Liver (tissue), 9 donors: ENCODE results near the gene CLPTM1L. TPM values are rescaled to one million over a fixed set of nuclear protein-coding genes. Genes with fewer than 3 reads are reported as not detected.

Source experiments
- DNase-seq: peaks from one replicate; pipeline ENCODE4 v3.0.0-alpha.2; 2017; ENCODE audit warnings: low spot score
- H3K27ac ChIP-seq, 2 donors: one replicate each; pipeline ENCODE4 v1.7.0; 2013; ENCODE audit warnings: inconsistent platforms in 2 of 2, low read length in 2 of 2, control low read depth in 1 of 2, low read depth in 1 of 2, mild to moderate bottlenecking in 1 of 2
- H3K27me3 ChIP-seq, 4 donors: one replicate each; pipeline versions ENCODE4 v1.6.1 to v1.7.0; 2013; ENCODE audit warnings: low read length in 3 of 4, inconsistent platforms in 1 of 4, mild to moderate bottlenecking in 1 of 4, moderate library complexity in 1 of 4; ENCODE audit not compliant: control insufficient read depth in 4 of 4, insufficient read depth in 4 of 4
- H3K36me3 ChIP-seq, 4 donors: one replicate each; pipeline versions ENCODE4 v1.6.1 to v1.7.0; 2013; ENCODE audit warnings: low read length in 3 of 4, mild to moderate bottlenecking in 3 of 4, low read depth in 1 of 4, moderate library complexity in 1 of 4; ENCODE audit not compliant: control insufficient read depth in 4 of 4, insufficient read depth in 3 of 4
- H3K4me1 ChIP-seq, 4 donors: one replicate each; pipeline versions ENCODE4 v1.6.1 to v1.7.0; 2013; ENCODE audit warnings: low read length in 3 of 4, mild to moderate bottlenecking in 3 of 4, moderate library complexity in 1 of 4; ENCODE audit not compliant: control insufficient read depth in 4 of 4, insufficient read depth in 4 of 4
- H3K4me3 ChIP-seq, 3 donors: one replicate each; pipeline versions ENCODE4 v1.6.1 to v1.7.0; 2013; ENCODE audit warnings: low read length in 3 of 3, control low read depth in 1 of 3, low read depth in 1 of 3, mild to moderate bottlenecking in 1 of 3
- H3K9ac ChIP-seq, 2 donors: one replicate each; pipeline ENCODE4 v1.7.0; 2013; ENCODE audit warnings: low read length in 2 of 2, mild to moderate bottlenecking in 2 of 2, moderate library complexity in 2 of 2, control low read depth in 1 of 2, low read depth in 1 of 2
- H3K9me3 ChIP-seq, 4 donors: one replicate each; pipeline versions ENCODE4 v1.6.1 to v1.7.0; 2013; ENCODE audit warnings: low read length in 3 of 4; ENCODE audit not compliant: control insufficient read depth in 4 of 4
- ATF3 ChIP-seq: IDR thresholded peaks from 2 replicates; pipeline ENCODE4 v1.6.1; 2016; ENCODE audit warnings: antibody characterized with exemption
- EGR1 ChIP-seq, 2 donors: IDR thresholded peaks; 2 replicates each; pipeline ENCODE4 v1.6.1; 2016 to 2018; ENCODE audit warnings: antibody characterized with exemption in 2 of 2, low read depth in 2 of 2
- FOXA1 ChIP-seq: IDR thresholded peaks from 2 replicates; pipeline ENCODE4 v1.6.1; 2016; ENCODE audit warnings: antibody characterized with exemption
- GABPA ChIP-seq, 2 donors: IDR thresholded peaks in 1 of 2; conservative IDR thresholded peaks in 1 of 2; 2 replicates each; pipeline ENCODE4 v1.6.1; 2016; ENCODE audit warnings: antibody characterized with exemption in 2 of 2, mild to moderate bottlenecking in 1 of 2, moderate library complexity in 1 of 2
- JUND ChIP-seq, 2 donors: IDR thresholded peaks; 2 replicates each; pipeline ENCODE4 v1.6.1; 2016; ENCODE audit warnings: antibody characterized with exemption in 2 of 2
- NR2F2 ChIP-seq: IDR thresholded peaks from 2 replicates; pipeline ENCODE4 v1.6.1; 2016; ENCODE audit warnings: antibody characterized with exemption
- RAD21 ChIP-seq, 2 donors: IDR thresholded peaks; 2 replicates each; pipeline ENCODE4 v1.6.1; 2016; ENCODE audit warnings: antibody characterized with exemption in 2 of 2, mild to moderate bottlenecking in 2 of 2
- SP1 ChIP-seq: IDR thresholded peaks from 2 replicates; pipeline ENCODE4 v1.6.1; 2018; ENCODE audit warnings: antibody characterized with exemption, mild to moderate bottlenecking
- YY1 ChIP-seq: IDR thresholded peaks from 2 replicates; pipeline ENCODE4 v1.6.1; 2016; ENCODE audit warnings: antibody characterized with exemption, mild to moderate bottlenecking
- WGBS: extraction: QIAGEN DNeasy Blood & Tissue Kit; methylation state at CpG from one replicate; pipeline ENCODE4 v1.1.7; 2013; 5-methylcytosine and 5-hydroxymethylcytosine counted together
- polyA plus RNA-seq, 2 donors: library from polyadenylated mRNA; stranded (reverse) in 1 of 2; unstranded in 1 of 2; fragments of 200-250 nt in 1 of 2; fragments of >200 nt in 1 of 2; fragmentation: Nextera tagmentation in 1 of 2; extraction: Ambion mirVana in 1 of 2; gene quantifications; one replicate each; pipeline versions ENCODE4 v1.2.1 to v1.2.3, GENCODE V29; 2013 to 2015
- total RNA-seq, 2 donors: library from RNA; depleted of rRNA; stranded (reverse); fragments of >200 nt; gene quantifications; one replicate each; pipeline ENCODE4 v1.2.3, GENCODE V29; 2014
- TF ChIP-seq, protein P1 (sequence below): IDR thresholded peaks from 2 replicates; pipeline ENCODE4 v1.6.1; 2016; ENCODE audit warnings: antibody characterized with exemption
- TF ChIP-seq, protein P2 (sequence below): fragments of 150-350 bp; IDR thresholded peaks from 2 replicates; pipeline ENCODE4 v1.5.1; 2017; ENCODE audit warnings: improper control_type of control experiment, low read depth, low read length; ENCODE audit not compliant: missing input control
- TF ChIP-seq, protein P3 (sequence below): IDR thresholded peaks from 2 replicates; pipeline ENCODE4 v1.6.1; 2016; ENCODE audit warnings: antibody characterized with exemption, mild to moderate bottlenecking
- donor health status: healthy.
- donor health status: healthy.
- donor health status: healthy.
- donor health status: healthy.
- donor health status: healthy.

The CLPTM1L gene
- total and polyA plus RNA-seq, 4 donors: 69.2 to 255 (median 146) TPM

DNA sequence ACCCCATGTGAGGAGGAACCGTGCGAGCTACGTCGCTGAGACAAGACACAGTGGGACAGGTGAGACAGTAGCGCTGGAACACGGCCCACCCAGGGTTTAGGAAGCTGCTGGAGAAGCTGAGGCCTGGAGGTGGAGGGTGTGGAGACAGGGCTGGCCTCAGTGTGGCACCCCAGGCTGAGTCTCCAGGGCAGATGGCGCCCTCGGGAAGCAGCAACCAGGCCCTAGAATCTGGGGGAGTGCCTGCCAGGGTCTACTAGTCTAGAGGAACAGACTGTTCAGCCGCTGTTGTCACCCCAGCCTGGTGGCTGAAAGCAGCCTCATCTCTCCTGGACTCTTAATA lies 45.4 kb downstream of the CLPTM1L start:
- Histone ChIP-seq H3K27ac (no peak overlapping the region), H3K4me3 (no peak overlapping the region), H3K4me1 (peaks cover under 1 to 5% (median 3%) of the 10 kb centered on the region in 4 donors), H3K27me3 (peaks cover 0 to 13% (median 0%) of the 10 kb centered on the region in 4 donors), H3K36me3 (no peaks in the 10 kb centered on the region), H3K9me3 (peaks cover 0 to 2% (median 0%) of the 10 kb centered on the region in 4 donors), H3K9ac (no peak overlapping the region)
- no peak for TF ChIP-seq FOXA1
- DNase-seq: no peak
- 91% methylated on average over 9 of the region's 9 CpGs for WGBS

- TF ChIP-seq JUND (IDR thresholded peaks at IDR 0.05): no peak
- Histone ChIP-seq H3K4me1 (peaks cover 2 to 8% (median 6%) of the 10 kb centered on the region in 4 donors), H3K27ac (no peak overlapping the region), H3K36me3 (no peaks in the 10 kb centered on the region), H3K9ac (no peak overlapping the region), H3K4me3 (no peak overlapping the region), H3K27me3 (peaks cover 0 to 16% (median 0%) of the 10 kb centered on the region in 4 donors), H3K9me3 (peaks cover 0 to 2% (median 0%) of the 10 kb centered on the region in 4 donors)
- WGBS: 85% methylated on average over 33 of the region's 33 CpGs
- no peak for DNase-seq
These were observed 46.0 kb downstream of the CLPTM1L start for GRCh38 chr5:1298723-1299510.

GRCh38 chr5:1298067-1298551 lies 46.8 kb downstream of the CLPTM1L start:
- DNase-seq: no peak
- Histone ChIP-seq H3K9me3 (peaks cover 0 to 2% (median 0%) of the 10 kb centered on the region in 4 donors), H3K27ac (no peak overlapping the region), H3K27me3 (peaks cover 0 to 16% (median 0%) of the 10 kb centered on the region in 4 donors), H3K9ac (no peak overlapping the region), H3K4me1 (peaks cover 2 to 8% (median 6%) of the 10 kb centered on the region in 4 donors), H3K4me3 (no peak overlapping the region), H3K36me3 (no peaks in the 10 kb centered on the region)
- TF ChIP-seq GABPA (IDR thresholded peaks at IDR 0.05 in 1 of 2, conservative IDR thresholded peaks at IDR 0.05 in 1 of 2) (no peak), RAD21 (IDR thresholded peaks at IDR 0.05) (no peak), EGR1 (IDR thresholded peaks at IDR 0.05; ENCODE audit: low read depth in 2 of 2) (no peak), FOXA1 (no peak), JUND (IDR thresholded peaks at IDR 0.05) (no peak), YY1 (no peak), NR2F2 (no peak), ATF3 (no peak), SP1 (no peak)
- TF ChIP-seq, protein P1, sequence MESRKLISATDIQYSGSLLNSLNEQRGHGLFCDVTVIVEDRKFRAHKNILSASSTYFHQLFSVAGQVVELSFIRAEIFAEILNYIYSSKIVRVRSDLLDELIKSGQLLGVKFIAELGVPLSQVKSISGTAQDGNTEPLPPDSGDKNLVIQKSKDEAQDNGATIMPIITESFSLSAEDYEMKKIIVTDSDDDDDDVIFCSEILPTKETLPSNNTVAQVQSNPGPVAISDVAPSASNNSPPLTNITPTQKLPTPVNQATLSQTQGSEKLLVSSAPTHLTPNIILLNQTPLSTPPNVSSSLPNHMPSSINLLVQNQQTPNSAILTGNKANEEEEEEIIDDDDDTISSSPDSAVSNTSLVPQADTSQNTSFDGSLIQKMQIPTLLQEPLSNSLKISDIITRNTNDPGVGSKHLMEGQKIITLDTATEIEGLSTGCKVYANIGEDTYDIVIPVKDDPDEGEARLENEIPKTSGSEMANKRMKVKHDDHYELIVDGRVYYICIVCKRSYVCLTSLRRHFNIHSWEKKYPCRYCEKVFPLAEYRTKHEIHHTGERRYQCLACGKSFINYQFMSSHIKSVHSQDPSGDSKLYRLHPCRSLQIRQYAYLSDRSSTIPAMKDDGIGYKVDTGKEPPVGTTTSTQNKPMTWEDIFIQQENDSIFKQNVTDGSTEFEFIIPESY: no peak
- TF ChIP-seq, protein P2, sequence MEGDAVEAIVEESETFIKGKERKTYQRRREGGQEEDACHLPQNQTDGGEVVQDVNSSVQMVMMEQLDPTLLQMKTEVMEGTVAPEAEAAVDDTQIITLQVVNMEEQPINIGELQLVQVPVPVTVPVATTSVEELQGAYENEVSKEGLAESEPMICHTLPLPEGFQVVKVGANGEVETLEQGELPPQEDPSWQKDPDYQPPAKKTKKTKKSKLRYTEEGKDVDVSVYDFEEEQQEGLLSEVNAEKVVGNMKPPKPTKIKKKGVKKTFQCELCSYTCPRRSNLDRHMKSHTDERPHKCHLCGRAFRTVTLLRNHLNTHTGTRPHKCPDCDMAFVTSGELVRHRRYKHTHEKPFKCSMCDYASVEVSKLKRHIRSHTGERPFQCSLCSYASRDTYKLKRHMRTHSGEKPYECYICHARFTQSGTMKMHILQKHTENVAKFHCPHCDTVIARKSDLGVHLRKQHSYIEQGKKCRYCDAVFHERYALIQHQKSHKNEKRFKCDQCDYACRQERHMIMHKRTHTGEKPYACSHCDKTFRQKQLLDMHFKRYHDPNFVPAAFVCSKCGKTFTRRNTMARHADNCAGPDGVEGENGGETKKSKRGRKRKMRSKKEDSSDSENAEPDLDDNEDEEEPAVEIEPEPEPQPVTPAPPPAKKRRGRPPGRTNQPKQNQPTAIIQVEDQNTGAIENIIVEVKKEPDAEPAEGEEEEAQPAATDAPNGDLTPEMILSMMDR: no peak
- TF ChIP-seq, protein P3, sequence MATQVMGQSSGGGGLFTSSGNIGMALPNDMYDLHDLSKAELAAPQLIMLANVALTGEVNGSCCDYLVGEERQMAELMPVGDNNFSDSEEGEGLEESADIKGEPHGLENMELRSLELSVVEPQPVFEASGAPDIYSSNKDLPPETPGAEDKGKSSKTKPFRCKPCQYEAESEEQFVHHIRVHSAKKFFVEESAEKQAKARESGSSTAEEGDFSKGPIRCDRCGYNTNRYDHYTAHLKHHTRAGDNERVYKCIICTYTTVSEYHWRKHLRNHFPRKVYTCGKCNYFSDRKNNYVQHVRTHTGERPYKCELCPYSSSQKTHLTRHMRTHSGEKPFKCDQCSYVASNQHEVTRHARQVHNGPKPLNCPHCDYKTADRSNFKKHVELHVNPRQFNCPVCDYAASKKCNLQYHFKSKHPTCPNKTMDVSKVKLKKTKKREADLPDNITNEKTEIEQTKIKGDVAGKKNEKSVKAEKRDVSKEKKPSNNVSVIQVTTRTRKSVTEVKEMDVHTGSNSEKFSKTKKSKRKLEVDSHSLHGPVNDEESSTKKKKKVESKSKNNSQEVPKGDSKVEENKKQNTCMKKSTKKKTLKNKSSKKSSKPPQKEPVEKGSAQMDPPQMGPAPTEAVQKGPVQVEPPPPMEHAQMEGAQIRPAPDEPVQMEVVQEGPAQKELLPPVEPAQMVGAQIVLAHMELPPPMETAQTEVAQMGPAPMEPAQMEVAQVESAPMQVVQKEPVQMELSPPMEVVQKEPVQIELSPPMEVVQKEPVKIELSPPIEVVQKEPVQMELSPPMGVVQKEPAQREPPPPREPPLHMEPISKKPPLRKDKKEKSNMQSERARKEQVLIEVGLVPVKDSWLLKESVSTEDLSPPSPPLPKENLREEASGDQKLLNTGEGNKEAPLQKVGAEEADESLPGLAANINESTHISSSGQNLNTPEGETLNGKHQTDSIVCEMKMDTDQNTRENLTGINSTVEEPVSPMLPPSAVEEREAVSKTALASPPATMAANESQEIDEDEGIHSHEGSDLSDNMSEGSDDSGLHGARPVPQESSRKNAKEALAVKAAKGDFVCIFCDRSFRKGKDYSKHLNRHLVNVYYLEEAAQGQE: no peak
- 87% methylated on average over 19 of the region's 19 CpGs for WGBS
